Breast epithelium (tissue), 4 donors: Measurements from ENCODE around the gene ABO. TPM values are rescaled to one million over a fixed set of nuclear protein-coding genes. Genes with fewer than 3 reads are reported as not detected.
"Not testable (repeated sequence)": the region's sequence is repeated elsewhere in the genome, so short reads cannot be mapped to it uniquely, and the experiment has no call there.

Experiments
- DNase-seq, 2 donors: peaks; one replicate each; pipeline ENCODE4 v3.0.0-alpha.2; 2019; ENCODE audit warnings: low spot score in 2 of 2
- H3K27ac ChIP-seq, 2 donors: fragments of 200-600 bp; sonication (generic) in 1 of 2; one replicate each; pipeline ENCODE4 v1.5.1; 2016 to 2019; ENCODE audit warnings: mild to moderate bottlenecking in 1 of 2
- H3K27me3 ChIP-seq, 2 donors: fragments of 200-600 bp; sonication (generic) in 1 of 2; one replicate each; pipeline versions ENCODE4 v1.5.1 to v1.6.0; 2017 to 2019; ENCODE audit warnings: control low read depth in 1 of 2, mild to moderate bottlenecking in 1 of 2
- H3K36me3 ChIP-seq: fragments of 200-600 bp; one replicate; pipeline ENCODE4 v1.5.1; 2019
- H3K4me1 ChIP-seq, 2 donors: fragments of 200-600 bp; sonication (generic); one replicate each; pipeline ENCODE4 v1.5.1; 2016 to 2019; ENCODE audit warnings: control low read depth in 1 of 2
- H3K4me3 ChIP-seq, 3 donors: fragments of 200-600 bp; sonication (generic); 1 replicate in 2 of 3; 2 replicates in 1 of 3; pipeline ENCODE4 v1.5.1; 2016 to 2019; ENCODE audit warnings: mild to moderate bottlenecking in 3 of 3, moderate library complexity in 2 of 3
- H3K9me3 ChIP-seq, 2 donors: fragments of 200-600 bp; sonication (generic) in 1 of 2; one replicate each; pipeline ENCODE4 v1.5.1; 2016 to 2019; ENCODE audit warnings: control low read depth in 1 of 2
- POLR2A ChIP-seq: fragments of 450-650 bp; IDR thresholded peaks from one replicate; pipeline ENCODE4 v1.6.1; 2016; ENCODE audit warnings: antibody characterized with exemption, mild to moderate bottlenecking, moderate library complexity
- POLR2AphosphoS5 ChIP-seq, 3 donors: sonication (generic); formaldehyde crosslinking; IDR thresholded peaks; one replicate each; pipeline ENCODE4 v1.6.1; 2017; ENCODE audit warnings: antibody characterized with exemption in 3 of 3
- intact Hi-C: fragments of 100-400 bp; cut with DNase I; formaldehyde crosslinking; loops from one replicate; pipeline ENCODE4 v1.15.1; 2023; ENCODE audit warnings: low total_unique reads
- total RNA-seq, 3 donors: library from RNA; depleted of rRNA; stranded (reverse); fragments of >200 nt; gene quantifications; one replicate each; pipeline ENCODE4 v1.1.0, GENCODE V29; 2016
- TF ChIP-seq, protein P1 (sequence below), 3 donors: fragments of 450-650 bp; IDR thresholded peaks; one replicate each; pipeline ENCODE4 v1.5.1; 2016 to 2017; ENCODE audit warnings: antibody characterized with exemption in 3 of 3, mild to moderate bottlenecking in 3 of 3, moderate library complexity in 3 of 3

The ABO gene
- total RNA-seq, 3 donors from 2014 or later = 1.1 to 3.9 (median 2.8) TPM

GRCh38 chr9:133274236-133275104, 531 bp downstream of the ABO start:
- intact Hi-C loops = no loop called here
- H3K27ac ChIP-seq = peak overlapping the region; percentile 36 to 80

DNA sequence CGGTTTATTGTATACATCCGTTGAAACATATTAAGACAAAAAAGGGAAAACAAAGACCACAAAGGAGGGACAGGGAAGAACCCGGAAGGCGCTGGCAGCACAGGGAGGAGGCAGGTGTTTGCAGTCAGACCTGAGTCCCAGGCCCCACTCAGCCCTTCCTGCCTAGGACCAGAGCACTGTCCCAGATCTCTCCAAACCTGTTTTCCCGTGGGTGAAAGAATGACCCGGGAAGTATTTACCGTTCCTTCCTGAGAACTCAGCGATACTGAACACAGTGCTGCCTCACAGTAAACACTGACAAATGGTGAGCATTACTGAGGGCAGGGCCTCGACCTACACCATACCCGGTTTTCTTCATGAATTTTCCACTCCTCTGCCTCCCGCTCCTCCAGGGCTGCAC, 1.2 kb downstream of the ABO start:
- H3K4me3 ChIP-seq = no peak overlapping the region
- peaks cover 2 to 11% of the 10 kb centered on the region in 2 donors for H3K9me3 ChIP-seq
- intact Hi-C loops = no loop called here
- no peak for TF ChIP-seq POLR2A
- TF ChIP-seq, protein P1, sequence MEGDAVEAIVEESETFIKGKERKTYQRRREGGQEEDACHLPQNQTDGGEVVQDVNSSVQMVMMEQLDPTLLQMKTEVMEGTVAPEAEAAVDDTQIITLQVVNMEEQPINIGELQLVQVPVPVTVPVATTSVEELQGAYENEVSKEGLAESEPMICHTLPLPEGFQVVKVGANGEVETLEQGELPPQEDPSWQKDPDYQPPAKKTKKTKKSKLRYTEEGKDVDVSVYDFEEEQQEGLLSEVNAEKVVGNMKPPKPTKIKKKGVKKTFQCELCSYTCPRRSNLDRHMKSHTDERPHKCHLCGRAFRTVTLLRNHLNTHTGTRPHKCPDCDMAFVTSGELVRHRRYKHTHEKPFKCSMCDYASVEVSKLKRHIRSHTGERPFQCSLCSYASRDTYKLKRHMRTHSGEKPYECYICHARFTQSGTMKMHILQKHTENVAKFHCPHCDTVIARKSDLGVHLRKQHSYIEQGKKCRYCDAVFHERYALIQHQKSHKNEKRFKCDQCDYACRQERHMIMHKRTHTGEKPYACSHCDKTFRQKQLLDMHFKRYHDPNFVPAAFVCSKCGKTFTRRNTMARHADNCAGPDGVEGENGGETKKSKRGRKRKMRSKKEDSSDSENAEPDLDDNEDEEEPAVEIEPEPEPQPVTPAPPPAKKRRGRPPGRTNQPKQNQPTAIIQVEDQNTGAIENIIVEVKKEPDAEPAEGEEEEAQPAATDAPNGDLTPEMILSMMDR (IDR thresholded peaks at IDR 0.05) = no peak
- no peak for TF ChIP-seq POLR2AphosphoS5 (IDR thresholded peaks at IDR 0.05)
- no peak for DNase-seq
- peaks cover 3 to 42% of the 10 kb centered on the region in 2 donors for H3K27me3 ChIP-seq
- H3K27ac ChIP-seq = no peak overlapping the region
- H3K36me3 ChIP-seq = no peaks in the 10 kb centered on the region
- H3K4me1 ChIP-seq = no peaks in the 10 kb centered on the region

More at GRCh38 chr9:133274236-133275104, 531 bp downstream of the ABO start:
- TF ChIP-seq POLR2AphosphoS5 (IDR thresholded peaks at IDR 0.05) = no peak
- TF ChIP-seq POLR2A = no peak
- TF ChIP-seq, protein P1 (IDR thresholded peaks at IDR 0.05) = no peak
- peaks cover 2 to 12% of the 10 kb centered on the region in 2 donors for H3K9me3 ChIP-seq
- peak overlapping the region; percentile 45 to 69 (median 52) for H3K4me3 ChIP-seq
- H3K4me1 ChIP-seq = no peaks in the 10 kb centered on the region
- peaks cover 3 to 42% of the 10 kb centered on the region in 2 donors for H3K27me3 ChIP-seq
- H3K36me3 ChIP-seq = no peaks in the 10 kb centered on the region
- no peak for DNase-seq

DNA sequence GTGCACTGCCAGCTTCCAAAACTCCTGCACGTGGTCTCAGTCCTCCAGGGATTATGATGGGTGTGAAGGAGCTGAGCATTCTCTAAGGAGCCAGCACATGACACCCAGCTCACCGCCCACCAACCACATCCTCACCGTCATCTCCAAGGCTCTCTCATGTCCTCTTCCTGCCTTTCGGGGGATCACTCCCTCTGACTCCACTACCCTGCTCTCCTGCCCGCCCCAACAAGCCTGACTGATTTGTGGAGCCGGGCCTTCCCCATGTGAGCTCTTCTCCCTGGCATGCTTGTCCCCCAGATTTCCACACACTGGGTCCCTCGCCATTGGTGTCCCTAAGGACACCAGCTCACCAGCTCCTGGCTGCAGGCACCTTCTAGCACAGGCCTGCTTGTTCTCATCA, 1.9 kb downstream of the ABO start:
- no peak overlapping the region for H3K4me3 ChIP-seq
- no peak overlapping the region for H3K27ac ChIP-seq
- peaks cover 3 to 35% of the 10 kb centered on the region in 2 donors for H3K27me3 ChIP-seq
- no peak for TF ChIP-seq POLR2AphosphoS5 (IDR thresholded peaks at IDR 0.05)
- no peak for TF ChIP-seq POLR2A
- TF ChIP-seq, protein P1 (IDR thresholded peaks at IDR 0.05) = no peak
- DNase-seq = peak in 1 of 2 donors; percentile 7
- H3K36me3 ChIP-seq = no peaks in the 10 kb centered on the region
- H3K4me1 ChIP-seq = no peaks in the 10 kb centered on the region
- intact Hi-C loops = no loop called here
- peaks cover 0 to 4% of the 10 kb centered on the region in 2 donors for H3K9me3 ChIP-seq

- no peaks in the 10 kb centered on the region for H3K9me3 ChIP-seq
These were observed 5.3 kb downstream of the ABO start for GRCh38 chr9:133269537-133270362.

GRCh38 chr9:133269136-133269535, 5.9 kb downstream of the ABO start:
- intact Hi-C loops, DNase-seq, H3K27ac ChIP-seq, H3K9me3 ChIP-seq, H3K4me1 ChIP-seq, H3K27me3 ChIP-seq, H3K4me3 ChIP-seq, H3K36me3 ChIP-seq: not testable (repeated sequence)

More at GRCh38 chr9:133269537-133270362, 5.3 kb downstream of the ABO start:
- Histone ChIP-seq H3K27ac (no peak overlapping the region), H3K4me3 (no peak overlapping the region), H3K27me3 (peaks cover under 1 to 3% of the 10 kb centered on the region in 2 donors), H3K4me1 (no peaks in the 10 kb centered on the region), H3K36me3 (no peaks in the 10 kb centered on the region)
- no peak for DNase-seq
- intact Hi-C loops = no loop called here
- TF ChIP-seq POLR2AphosphoS5 (IDR thresholded peaks at IDR 0.05) (no peak), POLR2A (no peak)
- TF ChIP-seq, protein P1 (IDR thresholded peaks at IDR 0.05) = no peak
